Right lobe of liver (tissue), 4 donors: Measurements from ENCODE around the gene NR2F6.

Experiments
- POLR2A ChIP-seq: fragments of 450-650 bp; IDR thresholded peaks from one replicate; pipeline ENCODE4 v1.6.1; 2017; ENCODE audit warnings: antibody characterized with exemption, mild to moderate bottlenecking
- TF ChIP-seq, protein P1 (sequence below), 4 donors: fragments of 200-600 bp in 3 of 4; fragments of 450-650 bp in 1 of 4; IDR thresholded peaks; one replicate each; pipeline versions ENCODE4 v1.5.1 to v1.8.0; 2016 to 2022; ENCODE audit warnings: antibody characterized with exemption in 4 of 4, mild to moderate bottlenecking in 2 of 4
- donor health status: DM: no; HTN: no; CAD: no.
- donor health status: DM: no; HTN: no; CAD: no.
- donor health status: DM: no; HTN: yes; CAD: no.

DNA sequence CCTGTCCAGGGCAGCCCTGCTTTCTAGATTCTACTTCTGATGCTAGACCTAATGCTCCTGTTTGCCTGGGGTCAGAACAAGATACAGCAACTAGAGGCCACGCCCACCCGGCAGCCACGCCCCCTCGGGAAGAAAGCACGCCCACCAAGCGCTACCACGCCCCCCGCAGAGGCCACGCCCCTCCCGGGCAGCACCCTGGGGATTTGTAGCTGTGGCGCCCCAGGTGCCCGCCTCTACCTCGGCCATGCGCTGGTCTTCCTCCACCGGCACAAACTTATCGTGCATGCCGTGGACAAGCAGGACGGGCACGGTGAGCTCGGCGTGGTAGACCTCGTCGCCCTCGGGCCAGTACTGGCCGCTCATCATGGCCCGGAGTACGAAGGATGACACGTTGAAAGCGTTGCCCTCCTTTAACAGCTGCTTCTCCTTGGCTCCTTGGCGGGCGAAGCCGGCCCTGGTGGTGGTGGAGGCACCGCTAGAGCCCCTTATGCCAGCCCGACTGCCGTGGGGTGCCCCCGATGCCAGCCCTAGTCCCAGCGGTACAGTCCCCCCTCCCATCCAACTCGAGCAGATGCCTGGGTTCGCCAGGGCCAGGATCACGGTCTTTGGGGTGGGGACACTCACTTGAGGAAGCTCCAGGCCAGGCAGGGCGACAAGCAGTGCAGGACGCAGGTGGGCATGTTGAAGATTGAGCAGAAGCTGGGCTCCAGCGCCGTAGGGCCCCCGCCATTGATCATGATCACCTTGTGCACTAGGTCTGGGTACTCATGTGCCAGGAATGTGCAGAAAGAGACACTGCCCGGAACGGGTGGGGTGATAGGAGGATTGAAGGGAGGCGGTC lies 48.6 kb upstream of the NR2F6 start:
- TF ChIP-seq, protein P1, sequence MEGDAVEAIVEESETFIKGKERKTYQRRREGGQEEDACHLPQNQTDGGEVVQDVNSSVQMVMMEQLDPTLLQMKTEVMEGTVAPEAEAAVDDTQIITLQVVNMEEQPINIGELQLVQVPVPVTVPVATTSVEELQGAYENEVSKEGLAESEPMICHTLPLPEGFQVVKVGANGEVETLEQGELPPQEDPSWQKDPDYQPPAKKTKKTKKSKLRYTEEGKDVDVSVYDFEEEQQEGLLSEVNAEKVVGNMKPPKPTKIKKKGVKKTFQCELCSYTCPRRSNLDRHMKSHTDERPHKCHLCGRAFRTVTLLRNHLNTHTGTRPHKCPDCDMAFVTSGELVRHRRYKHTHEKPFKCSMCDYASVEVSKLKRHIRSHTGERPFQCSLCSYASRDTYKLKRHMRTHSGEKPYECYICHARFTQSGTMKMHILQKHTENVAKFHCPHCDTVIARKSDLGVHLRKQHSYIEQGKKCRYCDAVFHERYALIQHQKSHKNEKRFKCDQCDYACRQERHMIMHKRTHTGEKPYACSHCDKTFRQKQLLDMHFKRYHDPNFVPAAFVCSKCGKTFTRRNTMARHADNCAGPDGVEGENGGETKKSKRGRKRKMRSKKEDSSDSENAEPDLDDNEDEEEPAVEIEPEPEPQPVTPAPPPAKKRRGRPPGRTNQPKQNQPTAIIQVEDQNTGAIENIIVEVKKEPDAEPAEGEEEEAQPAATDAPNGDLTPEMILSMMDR (IDR thresholded peaks at IDR 0.05): no peak
- no peak for TF ChIP-seq POLR2A
